Stimulated activated CD8-positive, alpha-beta memory T cell treated with anti-CD3 and anti-CD28 coated beads, Interleukin-12 subunit alpha, Interleukin-12 subunit beta, amount 100 ng/mL, for 24 hours (primary cell): ENCODE results near the gene LRCH1.

Experiments used
- DNase-seq: peaks from one replicate; pipeline ENCODE4 v3.0.0-alpha.2; 2020; ENCODE audit errors: extremely low read depth

The LRCH1 gene

DNA sequence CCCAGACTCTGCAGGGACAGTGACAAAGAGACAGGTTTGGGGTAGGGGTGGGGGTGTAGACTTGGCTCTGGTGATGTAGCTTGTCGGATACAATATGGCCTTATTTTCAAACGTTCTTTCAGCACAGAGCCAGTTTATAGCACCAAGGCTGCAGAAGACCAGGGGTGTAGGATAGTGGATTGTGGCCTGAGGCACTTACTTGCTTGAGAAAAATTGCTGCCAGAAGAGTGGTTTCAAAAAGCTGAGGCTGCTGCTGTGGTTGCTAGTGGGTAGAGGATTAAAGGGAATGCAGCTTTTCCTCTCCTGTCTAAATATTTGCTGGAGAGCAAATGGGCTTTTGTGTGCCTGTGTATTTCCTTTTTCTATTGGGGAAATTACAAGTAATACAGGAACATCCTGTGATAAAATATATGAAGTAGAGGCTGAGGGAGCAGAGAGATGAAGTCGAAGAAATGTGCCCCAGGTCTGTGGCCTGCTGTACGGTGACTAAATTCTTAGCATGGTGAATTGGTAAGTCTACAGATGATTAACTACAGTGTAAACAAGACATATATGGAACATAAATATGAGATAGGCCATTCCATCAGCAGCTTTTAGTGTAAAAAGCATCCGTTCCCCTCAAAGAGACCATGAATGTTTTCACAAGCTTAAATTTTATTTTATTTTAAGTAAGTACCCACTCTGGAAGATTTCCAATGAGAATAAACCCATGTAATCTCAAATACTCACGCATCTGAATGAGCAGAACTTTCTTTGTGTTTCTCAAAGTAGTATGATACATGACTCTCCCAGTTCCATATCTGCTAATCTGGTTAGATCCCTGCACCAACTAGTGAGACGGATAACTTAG is 112.9 kb downstream of the LRCH1 start:
- no peak for DNase-seq

DNA sequence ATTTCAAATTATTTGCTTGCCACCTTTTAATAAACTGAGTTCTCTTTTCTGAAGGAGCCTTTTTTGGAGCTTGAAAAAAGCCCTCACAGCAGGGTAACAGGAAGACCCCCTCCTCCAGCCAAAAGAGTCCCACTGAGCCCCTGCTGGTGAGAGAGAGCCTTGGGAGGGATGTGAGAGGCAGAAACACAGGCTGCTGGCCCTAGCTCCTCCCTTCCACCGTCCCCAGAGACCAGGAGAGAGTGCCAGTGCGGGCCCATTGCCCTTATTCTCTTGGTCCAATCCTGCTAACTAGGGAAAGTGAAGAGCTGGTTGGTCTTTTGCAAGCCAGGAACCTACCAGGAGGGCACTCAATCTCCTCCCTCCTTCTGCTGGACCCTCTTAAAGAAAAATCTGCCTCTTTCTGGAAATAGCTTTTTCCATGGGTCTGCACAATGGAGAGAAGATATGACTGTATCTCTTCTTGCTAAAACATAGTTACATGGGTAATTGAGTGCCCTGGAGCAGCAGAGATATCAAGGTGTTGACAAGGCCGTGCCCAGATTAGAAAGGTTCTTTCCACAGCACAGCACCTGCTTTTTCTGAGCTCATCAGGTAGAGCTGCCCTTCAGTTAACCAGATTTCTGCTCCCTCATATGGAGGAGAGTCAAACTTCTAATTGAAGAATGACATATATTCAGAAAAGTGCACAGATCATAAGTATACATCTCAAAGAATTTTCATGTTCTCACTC is 113.9 kb downstream of the LRCH1 start:
- DNase-seq: no peak

DNA sequence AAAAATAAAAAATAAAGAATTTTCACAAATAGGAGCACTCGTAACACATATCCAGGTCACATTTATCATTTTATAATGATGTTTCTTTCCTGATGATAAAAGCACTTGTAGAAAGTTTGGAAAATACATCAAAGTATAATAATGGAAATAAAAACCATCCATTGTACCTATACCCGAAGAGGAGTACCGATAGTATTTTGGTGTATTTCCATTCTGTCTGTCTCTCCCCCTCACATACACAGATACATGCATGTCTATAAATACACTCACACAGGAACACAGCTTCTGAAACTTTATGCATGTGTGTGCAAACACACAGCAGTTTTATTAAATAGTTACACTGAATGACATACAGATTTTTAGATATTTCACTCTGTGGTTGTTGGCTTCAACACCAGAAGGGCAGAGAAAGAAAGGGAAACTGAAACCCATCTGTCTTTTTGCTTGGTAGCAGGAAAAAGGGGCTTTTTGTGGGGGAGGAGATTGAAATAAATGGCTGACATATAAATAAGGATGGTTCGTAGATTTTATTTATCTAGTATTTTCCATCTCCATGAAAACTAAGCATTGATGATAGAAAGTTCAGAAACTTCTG is 114.8 kb downstream of the LRCH1 start:
- no peak for DNase-seq

DNA sequence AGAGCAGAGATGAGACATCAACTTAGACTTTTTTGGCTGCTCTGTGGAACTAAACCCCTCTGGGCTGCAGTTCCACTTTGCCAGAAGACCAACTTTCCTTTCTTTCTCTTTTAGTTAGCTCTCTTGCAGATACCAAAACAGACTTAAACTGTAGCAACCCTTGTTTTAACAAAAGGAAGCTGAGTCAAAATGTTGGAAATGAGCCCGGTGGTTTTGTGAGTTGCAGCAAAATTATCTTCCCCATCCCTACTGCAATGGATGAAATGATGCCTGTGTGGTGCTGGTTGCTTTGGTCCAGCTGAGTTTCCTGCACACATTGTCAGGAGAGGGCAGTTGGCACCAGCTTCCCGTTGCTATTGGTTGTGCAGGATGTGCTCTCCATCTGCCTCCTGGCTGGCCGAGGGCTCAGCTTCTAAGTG is 115.3 kb downstream of the LRCH1 start:
- no peak for DNase-seq

DNA sequence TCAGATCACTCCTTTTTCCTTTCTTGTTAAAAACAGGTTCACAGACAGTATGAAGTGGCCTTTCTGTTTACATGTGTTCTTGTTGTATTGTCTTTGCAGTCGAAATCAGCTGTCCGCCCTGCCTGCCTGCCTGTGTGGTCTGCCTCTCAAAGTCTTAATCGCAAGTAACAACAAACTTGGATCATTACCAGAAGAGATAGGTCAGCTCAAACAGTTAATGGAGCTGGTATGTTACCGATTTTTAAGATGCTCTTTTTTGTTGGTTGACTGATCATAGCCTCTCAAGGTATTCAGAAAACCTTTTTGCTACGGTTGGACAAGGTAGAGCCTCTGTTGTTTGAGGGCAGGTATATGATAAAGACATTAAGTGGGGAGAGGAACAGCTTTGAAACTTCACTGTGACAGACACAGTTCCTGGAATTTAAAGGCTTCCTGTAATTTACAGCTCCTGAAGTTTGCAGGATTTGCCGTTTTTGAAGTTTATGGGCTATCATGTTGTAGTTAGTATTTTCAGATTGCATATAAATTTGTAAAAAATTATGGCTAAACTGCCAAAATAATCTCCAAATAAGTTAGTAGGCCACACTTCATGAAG is 116.1 kb downstream of the LRCH1 start:
- no peak for DNase-seq

DNA sequence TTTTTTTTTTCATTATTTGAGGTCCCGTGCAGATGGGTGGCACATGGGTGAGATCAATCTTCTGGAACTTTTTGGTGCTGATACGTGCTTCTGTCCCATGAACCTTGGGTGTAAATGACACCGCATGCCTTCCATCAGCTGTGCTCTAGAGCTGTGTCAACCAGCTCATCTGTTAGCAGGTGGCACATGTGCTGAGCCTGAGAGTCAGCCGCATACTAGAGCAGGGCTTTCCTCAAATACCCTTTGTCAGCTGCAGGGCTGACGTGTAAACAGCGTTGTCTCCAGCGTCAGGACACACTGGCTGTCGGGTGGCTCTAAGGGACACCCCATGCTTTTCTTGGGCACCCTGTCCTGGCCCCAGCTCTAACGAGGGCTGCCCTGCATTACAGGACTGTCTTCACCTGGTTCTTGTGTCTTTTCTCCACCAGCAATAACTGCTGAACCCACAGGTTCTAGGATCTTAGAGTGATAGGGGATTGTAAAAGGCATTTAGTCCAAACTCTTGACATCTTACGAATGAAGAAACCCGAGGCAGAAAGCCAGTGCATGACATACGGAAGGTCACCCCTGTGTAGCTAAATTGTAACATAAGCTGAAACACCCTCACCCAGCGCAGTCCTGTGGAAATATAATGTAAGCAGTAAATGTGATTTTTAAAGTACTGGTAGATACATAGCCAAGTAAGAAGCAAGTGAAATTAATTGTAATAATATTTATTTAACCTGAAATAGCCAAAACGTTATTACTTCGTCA is 119.5 kb downstream of the LRCH1 start:
- no peak for DNase-seq

DNA sequence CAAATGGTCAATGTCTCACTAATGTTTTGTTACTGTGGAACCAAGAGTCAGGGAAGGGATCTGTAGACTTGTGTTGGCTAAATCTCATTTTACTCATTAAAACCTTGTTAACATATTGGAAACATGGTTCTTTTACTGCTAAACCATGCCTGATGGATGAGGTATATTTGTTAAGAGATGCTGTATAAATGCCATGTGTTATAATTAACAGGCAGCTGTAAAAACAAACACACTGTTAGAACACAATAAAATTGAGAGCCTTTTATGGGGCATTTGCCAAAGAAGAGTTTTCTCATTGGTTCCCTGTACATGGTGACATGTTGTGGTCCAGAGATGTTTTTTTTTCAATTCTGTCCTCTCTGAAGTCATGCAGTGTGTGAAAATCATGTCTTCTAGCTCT is 122.0 kb downstream of the LRCH1 start:
- no peak for DNase-seq

DNA sequence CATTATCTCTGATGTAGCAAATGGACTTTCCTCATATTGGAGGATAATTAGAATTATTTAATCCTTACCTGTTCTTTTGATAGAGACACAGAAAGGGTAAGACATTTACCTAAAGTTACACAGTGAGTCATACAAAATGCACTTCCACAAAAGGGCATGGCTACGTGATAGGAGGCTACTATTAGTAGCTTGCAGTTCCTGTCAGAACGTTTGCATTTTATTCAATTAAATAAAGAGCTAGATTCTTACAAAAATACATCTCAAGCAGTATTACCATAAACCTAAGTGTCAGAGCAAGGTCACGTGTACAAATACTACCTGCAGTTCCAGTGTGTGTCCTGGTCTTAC is 123.4 kb downstream of the LRCH1 start:
- no peak for DNase-seq

DNA sequence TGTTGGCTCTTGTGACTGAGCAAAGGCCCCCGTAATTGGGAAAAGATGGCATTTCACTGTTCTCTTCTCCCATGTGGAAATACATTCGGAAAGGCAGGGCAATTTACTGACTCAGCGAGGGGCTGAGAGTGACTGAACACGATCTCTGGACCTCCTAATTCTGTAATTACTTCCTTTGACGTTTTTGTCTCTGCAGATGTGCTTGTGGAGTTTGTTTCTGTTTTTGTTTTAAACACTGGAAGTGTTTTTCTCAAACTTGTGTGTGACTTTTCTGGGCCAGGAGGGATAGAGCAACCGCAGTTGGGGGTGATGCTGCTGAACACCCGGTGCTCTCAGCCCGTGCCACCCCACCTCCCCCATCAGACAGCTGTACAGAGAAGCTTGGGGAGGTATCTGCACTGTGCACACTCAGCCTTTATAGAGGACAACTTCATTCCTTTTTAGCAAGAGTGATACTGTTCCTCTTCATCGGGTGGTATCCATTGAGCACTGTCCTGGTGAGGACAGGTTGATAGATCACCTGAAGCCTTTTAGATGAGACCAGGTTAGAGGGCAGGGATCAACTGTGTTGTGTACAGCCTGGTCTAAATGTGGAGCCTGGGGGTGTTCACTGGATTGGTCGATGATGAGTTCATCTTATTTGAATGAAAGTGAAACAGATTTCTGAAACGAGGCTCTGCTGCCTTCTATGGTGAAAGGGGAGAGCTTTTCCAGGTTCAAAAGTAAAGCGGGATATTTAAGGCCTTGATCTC is 126.6 kb downstream of the LRCH1 start:
- no peak for DNase-seq

DNA sequence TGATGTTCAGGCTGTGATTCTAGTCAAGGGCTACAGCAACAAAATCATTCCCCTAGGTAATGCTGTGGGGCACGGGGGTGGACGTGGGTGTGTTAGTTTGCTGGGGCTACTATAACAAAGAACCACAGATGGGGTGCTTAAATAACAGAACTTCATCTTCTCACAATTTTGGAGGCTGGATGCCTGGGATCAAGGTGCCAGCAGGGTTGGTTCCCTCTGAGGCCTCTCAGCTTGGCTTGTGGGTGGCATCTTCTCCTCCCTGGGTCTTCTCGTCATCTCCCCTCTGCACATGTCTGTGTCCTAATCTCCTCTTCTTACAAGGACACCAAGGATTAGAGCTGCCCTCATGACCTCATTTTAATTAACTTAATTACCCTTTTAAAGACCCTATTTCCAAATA is 129.0 kb downstream of the LRCH1 start:
- DNase-seq: no peak

DNA sequence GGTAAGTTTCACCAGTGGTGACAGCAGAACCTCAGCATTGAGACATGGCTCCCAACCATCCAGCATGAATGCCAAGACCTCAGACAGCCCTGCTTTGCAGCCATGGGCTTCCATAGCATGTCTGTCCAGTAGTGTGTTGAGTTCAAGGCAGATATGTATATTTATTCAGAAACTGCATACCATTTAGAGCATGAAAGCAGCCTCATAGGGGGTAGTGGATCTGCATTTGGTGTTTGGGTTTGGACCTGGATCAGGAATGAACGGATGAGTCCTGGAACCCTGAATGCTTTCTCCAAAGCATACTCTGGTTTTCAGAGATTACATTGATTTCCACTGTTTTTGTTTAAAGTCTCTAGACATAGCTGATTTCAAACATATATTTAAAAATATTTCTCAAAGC is 129.7 kb downstream of the LRCH1 start:
- DNase-seq: no peak

DNA sequence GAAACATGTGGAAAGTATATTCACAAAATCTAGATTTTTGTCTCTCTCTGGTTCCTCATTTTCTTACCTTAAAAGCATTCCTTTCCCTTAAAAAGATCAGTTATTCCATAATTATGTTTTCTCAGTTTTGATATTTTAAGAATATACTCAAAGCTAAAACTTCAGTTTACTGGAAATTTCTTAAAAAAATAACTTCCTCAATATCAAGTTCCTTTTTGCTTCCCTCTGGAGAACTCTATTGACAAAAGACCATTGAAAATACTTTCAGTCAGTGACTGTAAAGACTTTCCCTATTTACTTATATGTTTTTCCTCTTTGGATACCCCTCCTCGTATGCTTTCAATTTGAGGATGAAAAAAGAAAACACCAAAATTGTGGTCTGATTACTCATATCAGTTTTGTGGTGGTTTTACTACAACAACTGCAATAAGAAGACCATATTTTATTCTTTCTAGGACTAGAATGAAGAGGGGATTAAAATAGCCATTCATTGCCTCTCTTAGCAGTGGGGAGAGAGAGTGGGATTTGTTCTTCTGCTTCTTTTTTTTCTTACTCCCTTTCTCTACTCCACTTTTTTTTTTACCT is 130.8 kb downstream of the LRCH1 start:
- no peak for DNase-seq

DNA sequence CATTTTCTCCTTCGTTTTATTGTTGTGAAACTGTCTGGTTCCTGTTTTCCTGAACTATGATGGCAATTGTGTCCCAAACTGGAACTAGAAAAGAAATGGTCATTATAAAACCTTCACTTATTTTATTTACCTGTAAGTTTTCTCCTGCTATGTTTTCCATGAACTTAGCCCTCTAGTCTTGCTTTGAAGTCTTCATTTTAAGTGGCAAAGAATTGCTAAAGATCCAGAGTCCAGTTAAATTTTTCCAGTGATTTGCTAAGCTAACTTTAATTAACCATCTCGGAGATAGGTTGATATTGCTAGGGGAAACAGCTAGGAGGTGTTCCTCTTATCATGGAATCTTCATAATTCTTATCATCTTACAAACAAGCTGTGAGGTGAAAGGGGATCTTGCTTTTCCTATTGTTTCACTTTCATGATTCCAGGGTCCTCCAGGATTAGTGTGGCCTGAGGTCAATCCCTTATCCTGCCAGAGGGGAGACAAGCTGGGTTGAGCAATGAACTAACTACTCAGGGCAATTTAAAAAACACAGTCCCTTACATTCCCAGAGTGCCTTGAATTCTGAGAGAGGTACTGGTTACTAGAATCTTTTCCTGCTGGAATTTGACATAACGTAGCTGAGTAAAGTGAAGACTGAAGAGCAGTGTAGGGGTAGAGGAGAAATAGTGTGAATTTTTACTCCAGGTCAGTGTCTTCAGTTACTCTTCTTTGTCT is 131.5 kb downstream of the LRCH1 start:
- no peak for DNase-seq

DNA sequence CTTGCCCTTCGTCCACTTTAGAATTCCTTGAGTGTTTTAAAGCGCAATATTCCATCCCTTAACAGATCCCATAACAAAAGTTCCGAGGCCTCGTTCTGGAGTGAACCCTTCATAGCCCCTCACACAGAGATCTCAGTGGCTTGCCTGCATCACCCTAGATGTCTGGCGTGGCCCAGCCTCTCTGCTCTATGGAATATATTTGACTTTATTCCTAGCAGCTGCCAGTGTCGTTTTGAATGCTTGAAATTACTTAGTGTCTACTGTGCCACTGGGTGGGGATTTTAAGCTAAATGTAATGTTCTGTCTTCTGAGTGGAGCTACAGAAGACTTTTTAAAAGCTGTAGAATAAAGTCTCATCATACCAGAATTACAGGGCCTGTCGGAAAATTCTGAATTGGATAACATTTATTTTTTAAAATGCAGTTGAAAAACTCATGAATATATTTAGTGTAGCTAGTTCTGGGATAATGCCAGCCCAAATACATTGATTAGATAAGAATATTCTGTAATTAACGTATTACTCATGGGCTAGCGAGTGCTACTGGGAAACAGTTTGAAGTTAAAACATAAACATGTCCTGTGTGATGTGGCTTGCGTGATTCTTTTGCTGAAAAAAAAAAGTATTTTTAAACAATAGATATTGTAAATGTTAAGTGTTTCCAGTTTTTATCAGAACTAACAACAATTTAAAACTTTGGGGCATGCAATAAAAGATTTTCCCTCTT is 132.2 kb downstream of the LRCH1 start:
- DNase-seq: no peak

DNA sequence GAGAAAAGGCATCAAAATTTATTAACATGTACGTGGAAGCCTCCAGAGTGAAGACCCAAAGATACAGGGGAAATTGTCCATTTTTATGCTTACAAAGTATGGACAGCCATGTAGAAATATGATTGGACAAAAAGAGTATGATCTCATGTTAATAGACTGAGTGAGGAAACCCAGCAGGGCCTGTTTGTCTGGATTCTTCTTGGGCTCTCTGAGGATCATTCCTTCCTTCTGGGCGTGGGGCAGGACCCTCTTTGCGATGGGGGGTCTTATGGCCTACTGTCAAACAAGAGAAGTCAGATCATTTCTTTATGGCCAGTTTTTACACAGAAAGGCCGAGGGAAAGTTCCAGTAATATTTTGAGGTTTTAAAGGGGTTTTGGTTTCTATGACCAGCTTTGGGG is 133.2 kb downstream of the LRCH1 start:
- DNase-seq: no peak

DNA sequence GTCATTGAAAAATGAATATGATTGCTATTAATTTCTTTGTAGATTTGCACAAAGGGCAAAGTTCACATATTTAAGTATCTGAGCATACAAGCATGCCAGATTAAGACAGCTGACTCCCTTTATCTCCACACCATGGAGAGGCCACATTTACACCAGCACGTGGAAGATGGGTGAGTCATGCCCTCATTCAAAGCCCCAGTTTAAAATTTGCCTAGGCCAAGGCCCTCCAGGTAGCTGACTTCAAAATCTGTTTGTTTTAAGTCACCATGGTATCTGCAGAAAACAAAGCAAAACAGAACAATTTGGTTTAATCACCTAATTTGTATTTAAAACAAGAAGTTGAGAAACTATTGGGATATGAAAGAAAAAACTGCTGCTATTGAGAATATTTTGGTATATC is 134.8 kb downstream of the LRCH1 start:
- no peak for DNase-seq

DNA sequence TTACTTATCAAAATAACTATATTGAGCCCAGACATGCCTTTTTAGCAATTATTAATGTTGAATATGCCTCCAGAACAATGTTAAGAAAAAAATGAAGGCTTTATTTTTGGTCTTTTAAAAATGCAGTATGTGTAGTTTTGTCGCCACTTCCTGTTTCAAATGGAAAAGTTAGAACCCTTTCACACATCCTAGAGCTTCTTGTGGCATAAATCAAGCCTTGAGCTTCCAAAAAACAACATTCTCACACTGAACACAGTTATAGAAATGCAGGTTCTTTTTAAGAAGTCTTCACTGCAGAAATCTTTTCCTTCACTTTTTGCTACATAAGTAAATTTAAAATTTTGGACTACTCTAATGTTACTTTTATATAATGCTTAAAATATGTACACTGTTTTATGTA is 135.3 kb downstream of the LRCH1 start:
- DNase-seq: no peak

DNA sequence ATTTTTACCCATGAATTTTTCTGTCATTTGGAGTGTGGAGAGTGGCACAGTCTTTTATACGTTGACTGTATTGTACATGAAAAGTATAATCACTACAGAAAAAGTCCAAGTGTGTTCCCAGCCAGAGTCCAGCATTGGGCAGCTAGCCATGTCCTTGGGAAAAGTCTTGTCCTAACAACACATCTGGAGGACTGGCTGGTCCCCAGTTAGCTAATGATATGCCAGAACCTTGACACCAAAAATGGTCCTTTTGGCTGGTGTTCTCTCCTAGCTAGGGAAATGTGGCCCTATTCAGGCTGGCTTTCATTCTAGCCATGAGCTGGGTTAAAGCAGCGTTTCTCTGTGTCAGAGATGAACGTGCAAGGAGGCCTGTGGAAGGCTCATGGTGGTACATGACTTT is 145.0 kb downstream of the LRCH1 start:
- DNase-seq: no peak

DNA sequence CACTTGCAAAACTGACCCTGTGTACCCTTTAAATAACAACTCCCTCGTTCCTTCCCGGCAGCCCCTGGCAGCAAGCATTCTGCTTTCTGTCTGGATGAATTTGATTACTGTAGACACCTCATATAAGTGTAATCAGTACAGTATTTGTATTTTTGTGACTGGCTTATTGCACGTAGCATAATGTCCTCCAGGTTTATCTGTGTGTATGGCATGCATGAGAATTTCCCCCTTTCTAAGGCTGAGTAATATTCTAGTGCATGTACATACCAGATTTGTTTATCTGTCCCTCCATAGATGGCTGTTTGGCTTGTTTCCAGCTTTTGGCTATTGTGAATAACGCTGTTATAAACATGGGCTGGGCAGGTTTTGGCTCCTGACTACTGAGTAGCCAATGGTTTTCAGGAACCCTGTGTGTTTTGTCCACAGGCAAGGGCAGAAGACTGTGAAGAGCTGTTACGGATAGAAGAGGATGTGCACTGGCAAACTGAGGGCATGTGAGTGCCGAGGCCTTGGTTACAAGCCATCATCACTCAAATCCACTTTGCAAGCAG is 146.0 kb downstream of the LRCH1 start:
- DNase-seq: no peak
